Jurkat, Clone E6-1 (cell line): ENCODE results near the gene SMOC2.
"Not testable (repeated sequence)": the region's sequence is repeated elsewhere in the genome, so short reads cannot be mapped to it uniquely, and the experiment has no call there.

ENCODE experiments used
- DNase-seq: peaks from one replicate; pipeline ENCODE4 v3.0.0-alpha.2; 2011; ENCODE audit warnings: low read depth, low spot score
- H3K4me3 ChIP-seq: 2 replicates; pipeline ENCODE4 v1.5.1; 2011; ENCODE audit warnings: mild to moderate bottlenecking, low read length, control low read depth, moderate library complexity

Gene SMOC2

DNA sequence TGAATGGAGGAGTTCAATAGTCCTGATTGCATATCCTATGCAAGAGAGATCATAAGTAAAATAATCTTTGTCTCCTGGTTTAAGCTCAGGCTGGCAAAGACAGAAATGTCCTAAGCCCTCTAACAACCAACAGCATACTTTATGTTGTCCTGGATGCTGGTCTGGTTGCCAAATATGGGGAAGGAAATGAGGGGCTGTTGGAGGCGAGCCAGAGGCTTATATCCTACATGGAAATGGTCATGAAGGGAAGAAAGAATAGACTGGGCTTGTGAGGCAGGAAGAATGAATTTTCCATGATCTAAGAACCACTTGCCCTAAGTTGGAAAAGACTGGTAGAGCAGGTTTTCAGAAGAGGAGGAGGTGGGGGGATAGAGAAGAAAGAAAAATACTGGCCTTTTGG, 237.1 kb downstream of the SMOC2 start:
- H3K4me3 ChIP-seq = no peak overlapping the region
- no peak for DNase-seq

DNA sequence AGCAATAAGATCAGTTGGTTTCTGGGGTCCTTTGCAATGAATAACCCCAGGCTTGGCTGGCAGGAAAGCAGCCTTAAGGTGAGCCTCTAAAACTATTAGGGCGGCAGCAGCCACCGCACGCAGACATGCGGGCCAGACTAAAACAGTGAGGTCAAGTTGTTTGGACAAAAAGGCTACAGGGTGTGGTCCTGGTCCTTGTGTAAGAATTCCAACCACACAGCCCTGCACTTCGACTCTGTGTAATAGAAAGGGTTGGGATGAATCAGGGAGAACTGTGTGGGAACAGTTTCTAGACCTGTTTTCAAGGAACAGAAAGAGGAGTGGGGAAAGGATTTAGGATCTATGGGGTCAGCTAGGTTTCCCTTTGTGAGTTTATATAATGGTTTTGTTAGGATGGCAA, 237.6 kb downstream of the SMOC2 start:
- no peak overlapping the region for H3K4me3 ChIP-seq
- no peak for DNase-seq

DNA sequence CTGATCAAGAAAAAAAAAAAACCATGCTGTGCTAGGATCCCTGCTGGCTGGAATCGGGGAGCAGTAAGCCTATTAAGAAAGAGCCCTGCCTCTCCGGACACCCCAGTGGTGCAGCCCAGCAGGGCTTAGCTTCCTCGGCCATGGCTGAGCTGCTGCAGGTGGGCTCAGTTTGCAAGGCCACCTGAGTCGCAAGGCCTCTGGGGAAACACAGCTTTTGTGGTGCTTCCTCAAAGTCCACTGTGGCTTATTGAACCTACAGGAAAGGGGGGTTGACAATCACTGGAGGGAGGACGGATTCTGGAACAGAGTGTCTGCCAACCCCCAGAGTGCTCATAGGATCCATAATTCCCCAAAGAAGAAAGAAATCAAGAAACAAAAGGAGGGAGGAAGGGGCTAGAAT, 240.8 kb downstream of the SMOC2 start:
- no peak for DNase-seq
- H3K4me3 ChIP-seq = no peak overlapping the region

DNA sequence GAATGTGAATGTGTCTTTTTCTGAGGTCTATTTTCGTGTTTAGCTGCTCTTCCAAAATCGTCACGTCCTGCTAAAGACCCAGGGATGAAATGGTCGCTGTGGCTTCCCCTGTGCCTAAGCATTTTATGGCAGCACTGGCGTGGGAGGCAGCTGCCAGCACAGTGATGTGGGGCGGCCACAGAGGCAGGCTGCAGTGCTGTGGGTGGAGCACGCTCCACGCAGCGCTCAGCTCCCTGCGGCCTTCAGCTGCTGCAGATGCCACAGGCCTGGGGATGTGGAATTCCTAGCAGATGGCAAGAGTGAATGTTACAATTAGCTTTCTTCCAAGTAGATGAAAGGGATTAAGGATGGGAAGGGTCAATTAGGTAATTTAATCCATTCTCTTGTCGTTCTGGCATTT, 242.6 kb downstream of the SMOC2 start:
- no peak for DNase-seq
- H3K4me3 ChIP-seq = no peak overlapping the region

DNA sequence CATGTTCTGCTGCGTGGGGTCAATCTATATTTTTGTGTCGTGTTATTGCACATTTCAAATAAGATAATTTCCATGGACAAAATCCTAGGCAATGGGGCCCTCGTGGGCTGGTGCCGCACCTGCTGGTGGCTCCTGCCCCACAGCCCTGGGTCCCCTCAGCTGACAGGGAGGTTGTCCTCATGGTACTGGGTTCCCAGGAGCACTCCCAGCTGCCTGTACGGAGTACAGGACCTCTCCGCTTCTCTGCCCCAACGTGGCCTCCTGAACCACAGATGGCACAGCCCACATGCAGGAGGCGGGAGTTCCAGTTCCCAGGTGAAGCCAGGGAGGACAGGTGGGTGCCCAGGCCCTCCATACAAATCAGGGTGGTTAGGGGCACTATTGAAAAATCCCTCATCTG, 243.5 kb downstream of the SMOC2 start:
- no peak overlapping the region for H3K4me3 ChIP-seq
- DNase-seq = no peak

DNA sequence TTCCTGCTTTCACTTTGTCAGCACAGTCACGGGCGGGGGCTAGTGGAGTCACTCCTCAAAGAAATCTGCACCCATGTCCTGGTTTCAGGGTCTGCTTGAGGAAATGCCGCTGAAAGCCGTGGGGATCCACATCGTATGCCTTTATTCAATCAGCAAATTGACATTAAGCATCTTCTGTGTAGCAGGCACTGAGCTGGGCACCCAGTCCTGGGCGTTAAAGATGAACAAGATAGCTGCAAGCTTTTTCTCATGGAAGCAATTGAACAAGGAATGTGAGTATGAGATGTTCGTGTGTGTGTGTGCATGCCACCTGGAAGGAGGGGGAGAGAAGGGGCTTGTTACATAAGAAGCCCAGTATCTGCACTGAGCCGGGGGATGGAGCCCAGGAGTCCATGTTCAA, 243.9 kb downstream of the SMOC2 start:
- no peak overlapping the region for H3K4me3 ChIP-seq
- no peak for DNase-seq

DNA sequence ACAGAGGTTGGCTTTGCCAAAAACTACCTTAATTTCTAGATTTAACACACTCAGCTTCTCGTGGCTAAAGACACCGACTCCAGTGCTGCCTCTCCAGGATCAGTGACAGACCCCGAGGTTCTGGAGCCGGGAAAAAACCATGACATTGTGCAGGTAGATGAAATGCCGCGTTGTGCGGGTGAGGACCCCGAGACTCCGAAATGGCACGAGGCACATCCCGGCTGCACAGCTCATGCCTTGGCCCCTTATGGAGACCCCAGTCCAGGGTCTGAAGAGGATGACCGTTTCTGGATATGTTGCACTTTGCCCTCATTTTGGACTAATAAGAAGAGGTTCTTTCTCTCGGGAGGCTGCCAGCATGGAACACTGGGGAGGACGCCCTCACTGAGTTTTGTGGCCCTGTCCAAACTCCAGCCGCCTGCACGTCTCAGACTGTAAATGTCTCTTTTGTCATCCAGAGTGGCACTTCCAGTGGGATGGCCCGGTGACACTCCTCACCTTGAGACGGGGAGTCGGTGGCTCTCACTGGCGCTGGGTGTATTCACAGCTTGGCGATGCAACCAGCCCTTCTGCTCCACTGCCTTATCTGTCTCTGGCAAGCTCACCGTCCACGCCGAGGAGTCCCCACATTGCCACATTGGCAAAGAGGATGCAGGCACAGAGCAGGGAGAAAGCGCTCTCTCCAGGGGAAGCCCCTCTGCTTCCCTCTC, 245.2 kb downstream of the SMOC2 start:
- no peak overlapping the region for H3K4me3 ChIP-seq
- DNase-seq = no peak

DNA sequence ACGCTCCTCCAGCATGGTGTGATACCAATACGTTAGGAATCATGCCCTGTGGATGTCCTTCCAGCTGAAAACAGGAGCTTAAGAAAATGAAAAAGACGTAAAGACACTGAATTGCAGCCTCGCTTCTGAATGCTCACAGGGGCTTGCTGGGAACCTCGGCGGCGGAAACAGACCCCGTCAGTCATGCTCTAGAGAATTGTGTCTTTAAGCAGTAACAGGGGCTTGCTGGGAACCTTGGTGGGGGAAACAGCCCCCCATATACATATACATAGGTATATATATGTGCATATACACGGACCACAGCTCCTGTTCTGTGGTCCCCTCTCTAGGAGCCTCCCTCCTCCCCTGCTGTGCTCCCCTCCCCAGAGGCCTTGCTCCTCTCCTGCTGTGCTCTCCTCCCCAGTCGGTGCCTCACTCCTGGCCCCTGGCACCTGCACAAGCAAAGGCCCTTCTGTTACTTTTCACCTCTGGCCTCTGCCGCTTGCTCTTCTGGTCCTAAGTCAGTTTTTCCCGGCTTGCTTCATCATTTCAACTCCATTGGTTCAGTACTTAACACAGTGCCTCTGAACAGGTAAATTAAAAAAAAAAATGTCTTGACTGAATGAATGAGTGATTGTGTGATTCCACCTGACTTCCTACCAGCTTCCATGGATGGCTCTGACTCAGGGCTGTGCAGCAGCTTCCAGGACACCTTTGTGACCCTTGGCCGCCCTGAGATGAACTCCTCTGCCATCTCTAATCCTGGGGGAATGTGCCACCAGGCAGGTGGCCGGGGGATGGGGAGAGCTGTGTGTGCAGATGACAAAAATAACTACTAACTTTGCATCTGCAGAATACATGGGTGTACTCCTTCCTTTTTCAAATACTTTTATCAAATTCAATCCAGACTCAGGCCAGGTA, 246.1 kb downstream of the SMOC2 start:
- H3K4me3 ChIP-seq = no peak overlapping the region
- DNase-seq = no peak

DNA sequence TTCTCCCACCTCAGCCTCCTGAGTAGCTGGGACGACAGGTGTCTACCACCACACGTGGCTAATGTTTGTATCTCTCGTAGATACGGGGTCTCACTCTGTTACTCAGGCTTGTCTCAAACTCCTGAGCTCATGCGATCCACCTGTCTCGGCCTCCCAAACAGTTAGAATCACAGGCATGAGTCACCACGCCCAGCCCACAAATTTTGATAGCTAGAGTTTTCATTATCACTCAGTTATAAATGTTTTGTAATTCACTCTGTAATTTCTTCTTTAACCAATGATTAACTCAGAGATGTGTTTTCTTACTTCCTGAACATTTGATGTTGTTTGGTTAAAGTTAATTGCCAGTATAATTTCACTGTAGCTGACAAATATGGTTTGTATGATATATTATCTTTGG, 249.3 kb downstream of the SMOC2 start:
- no peak for DNase-seq
- no peak overlapping the region for H3K4me3 ChIP-seq

DNA sequence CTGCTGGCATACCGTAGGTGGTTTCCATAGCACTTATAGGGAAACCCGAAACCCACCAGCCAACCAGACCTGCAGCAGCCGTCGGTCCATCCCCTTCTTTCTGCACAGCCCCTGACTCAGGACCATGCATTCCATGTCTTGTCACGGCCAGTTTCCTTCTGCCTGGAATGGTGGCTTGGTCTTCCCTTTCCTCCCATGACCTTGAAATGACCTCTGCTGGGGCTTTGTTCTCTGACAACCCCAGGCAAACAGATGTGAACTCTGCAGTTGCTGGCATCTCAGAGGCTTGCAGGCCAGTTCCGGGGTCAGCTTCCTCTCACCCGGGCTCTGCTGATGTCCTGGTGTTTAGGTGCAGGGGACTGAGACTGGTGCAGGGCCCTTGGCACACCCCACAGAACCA, 250.8 kb downstream of the SMOC2 start:
- H3K4me3 ChIP-seq = no peak overlapping the region
- no peak for DNase-seq

DNA sequence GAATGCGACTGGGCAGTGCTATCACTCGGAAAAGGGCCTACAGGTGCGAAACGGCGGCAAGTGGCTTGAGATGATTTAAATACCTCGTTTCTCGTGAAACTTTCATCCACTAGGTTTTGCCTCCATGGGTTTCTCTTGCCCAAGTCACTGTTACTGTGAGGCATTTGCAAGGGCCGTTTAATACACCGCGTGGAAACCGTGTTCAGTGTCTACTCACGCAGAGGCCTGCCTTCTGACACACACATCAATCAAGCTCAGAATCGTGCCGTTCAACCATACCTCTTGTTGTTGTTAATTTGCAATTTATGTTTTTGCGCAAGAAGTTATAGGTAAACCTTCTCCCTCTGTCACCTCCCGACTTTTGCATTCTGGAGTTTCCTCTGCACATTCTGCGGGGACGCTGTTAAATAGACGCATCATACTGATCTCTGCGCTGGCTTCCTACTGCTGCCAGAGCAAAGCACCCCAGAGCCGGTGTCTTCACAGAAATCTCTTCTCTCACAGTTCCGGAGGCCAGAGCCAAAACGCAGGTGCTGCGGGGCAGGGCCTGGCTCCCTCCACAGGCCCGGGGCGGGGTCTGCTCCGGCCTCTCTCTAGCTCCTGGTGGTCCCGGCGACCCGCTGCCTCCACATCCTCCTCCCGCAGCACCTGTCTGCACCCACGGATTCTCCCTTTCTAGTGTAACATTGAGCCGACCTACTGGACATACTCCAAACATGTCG, 251.4 kb downstream of the SMOC2 start:
- no peak overlapping the region for H3K4me3 ChIP-seq
- DNase-seq = no peak

DNA sequence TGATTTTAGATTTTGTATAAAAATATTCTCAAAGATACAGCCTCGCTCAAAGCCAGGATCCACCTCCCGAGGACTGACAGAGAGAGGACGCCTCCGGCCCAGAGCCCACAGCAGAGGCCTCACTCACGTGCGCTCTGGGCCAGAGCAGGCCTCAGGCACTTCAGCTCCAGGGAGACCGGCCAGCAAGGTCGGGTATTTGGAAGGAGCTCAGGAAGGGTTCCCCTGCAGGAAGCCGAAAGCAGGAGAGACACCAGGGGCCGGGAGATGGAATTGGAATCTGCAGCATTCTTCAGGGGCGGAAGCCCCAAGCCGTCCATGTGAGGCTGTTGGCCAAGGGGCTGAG, 251.9 kb downstream of the SMOC2 start:
- DNase-seq, H3K4me3 ChIP-seq: not testable (repeated sequence)

DNA sequence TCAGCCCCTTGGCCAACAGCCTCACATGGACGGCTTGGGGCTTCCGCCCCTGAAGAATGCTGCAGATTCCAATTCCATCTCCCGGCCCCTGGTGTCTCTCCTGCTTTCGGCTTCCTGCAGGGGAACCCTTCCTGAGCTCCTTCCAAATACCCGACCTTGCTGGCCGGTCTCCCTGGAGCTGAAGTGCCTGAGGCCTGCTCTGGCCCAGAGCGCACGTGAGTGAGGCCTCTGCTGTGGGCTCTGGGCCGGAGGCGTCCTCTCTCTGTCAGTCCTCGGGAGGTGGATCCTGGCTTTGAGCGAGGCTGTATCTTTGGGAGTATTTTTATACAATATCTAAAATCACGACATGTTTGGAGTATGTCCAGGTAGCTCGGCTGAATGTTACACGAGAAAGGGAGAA, 253.8 kb downstream of the SMOC2 start:
- H3K4me3 ChIP-seq, DNase-seq: not testable (repeated sequence)

DNA sequence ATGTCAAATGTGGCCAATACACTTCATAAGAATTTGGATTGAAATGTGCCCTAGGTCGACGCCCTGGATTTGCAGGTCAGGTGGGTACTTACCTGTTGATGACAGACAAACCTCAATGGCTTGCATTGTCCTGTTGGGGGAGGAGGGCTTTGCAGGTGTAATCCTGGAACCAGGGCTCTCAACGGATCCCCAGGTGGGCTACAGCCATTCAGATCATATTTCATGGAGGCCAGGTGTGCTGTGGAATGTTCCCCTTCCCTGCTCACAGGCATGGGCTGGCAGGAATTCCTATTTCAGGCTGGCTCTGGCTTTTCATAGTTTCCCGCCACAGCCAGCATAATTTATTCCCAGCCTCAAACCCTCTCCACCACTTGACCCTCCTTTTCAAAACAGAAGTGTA, 254.7 kb downstream of the SMOC2 start:
- no peak overlapping the region for H3K4me3 ChIP-seq
- DNase-seq = no peak

DNA sequence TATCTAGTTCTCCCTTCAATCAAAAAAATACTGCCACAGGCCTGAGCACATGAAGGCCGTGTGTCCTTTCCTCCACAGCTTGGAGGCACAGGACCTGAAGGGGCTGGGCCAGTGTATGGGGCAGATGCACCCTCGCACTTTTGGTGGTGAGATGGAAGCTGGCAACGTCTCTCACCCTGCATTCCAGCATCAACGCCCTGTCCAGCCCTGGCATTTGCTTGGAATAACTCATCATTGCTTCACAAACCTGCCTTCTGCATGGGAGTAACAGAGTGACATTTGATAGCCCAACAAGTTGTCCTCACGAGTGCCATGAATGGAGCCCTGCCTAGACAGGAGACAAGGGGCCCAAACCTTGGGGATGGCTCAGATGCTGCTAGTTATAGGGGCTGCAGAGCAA, 257.9 kb downstream of the SMOC2 start:
- no peak for DNase-seq
- no peak overlapping the region for H3K4me3 ChIP-seq

DNA sequence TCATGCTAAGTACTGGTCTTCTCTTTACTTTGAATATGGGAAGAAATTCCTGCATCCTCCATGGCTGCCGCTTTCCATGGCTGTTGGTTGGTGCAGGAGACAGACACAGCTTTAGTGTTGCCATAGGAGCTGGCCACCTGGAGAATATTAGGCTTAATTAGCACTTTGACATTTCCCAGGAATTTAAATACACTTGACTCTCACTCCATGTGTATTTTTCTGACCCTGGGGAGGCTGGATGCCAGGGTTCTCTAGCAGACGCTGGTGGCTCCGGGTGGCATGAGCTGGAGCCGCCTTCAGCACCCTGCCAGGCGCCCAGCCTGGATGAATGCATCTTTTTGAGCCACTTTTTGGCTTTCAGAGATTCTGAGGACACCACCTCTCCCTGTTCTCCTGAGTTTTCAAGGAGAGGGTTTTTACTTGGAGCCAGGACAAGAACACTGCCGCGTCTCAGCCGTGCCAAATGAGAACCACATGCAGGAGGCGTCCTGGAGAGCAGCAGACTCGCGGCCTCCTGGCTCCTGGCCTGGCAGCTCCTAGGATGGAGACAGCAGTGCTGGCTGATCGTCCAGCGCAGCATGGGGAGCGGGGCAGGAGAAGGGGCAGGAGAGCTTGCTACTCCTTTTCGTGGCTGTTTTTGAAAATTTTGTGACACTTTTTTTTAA, 258.8 kb downstream of the SMOC2 start:
- H3K4me3 ChIP-seq = no peak overlapping the region
- DNase-seq = no peak

DNA sequence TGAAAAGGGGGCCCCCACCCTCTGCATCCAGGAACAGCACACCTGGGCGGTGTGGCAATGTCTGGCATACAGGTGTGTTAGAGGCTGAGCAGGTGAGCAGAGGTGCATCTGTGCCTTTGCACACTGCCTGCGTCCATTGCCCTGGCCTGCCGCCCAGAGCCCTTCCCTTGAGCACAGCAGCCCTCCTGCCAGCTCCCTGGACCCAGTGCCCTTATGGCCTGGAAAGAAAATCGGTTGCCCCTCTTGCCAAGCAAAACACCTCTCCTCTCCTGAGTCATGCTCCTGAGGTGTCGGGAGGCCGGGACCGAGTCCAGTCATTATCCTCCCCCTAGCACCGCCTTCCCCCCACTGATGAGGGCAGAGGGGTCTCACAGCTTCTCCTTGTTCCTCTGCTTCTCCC, 259.9 kb downstream of the SMOC2 start:
- H3K4me3 ChIP-seq = no peak overlapping the region
- DNase-seq = no peak

DNA sequence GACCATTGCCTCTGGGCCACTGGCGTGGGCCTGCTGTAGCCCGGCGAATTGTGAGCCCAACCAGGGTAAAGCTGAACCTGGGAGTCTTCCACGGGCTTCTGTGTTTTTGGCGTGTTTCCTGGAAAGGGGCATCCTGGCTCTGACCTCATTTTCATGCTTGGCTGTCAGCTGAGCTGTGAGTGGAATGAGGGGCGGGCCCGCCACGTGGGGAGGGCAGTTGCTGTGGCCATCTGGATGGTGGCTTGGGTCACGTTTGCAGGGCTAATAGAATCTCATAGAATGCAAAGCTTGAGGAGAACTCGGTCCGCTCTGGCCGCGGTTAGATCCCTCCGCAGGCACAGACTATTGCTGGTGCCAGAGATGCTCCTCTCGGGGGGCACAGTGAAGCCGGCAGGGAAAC, 263.0 kb downstream of the SMOC2 start:
- no peak overlapping the region for H3K4me3 ChIP-seq
- DNase-seq = no peak

DNA sequence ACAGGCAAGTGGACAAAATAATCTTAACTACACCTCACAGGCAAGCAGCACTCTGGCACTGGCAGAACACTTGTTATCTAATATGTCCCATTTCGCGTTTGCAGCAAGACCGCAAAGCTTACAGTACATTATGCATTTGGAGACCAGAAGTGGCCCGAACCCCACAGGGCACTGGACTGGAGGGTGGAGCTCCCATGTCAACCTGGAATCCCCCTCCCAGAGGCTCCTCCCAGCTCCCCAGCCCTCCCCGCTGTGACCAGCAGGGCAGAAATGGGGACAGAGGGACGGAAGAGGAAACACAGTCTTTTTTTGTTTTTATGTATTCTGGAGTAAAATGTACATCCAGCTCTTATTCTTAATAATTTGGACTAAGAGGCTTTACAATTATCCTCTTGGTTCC, 263.7 kb downstream of the SMOC2 start:
- DNase-seq = no peak

DNA sequence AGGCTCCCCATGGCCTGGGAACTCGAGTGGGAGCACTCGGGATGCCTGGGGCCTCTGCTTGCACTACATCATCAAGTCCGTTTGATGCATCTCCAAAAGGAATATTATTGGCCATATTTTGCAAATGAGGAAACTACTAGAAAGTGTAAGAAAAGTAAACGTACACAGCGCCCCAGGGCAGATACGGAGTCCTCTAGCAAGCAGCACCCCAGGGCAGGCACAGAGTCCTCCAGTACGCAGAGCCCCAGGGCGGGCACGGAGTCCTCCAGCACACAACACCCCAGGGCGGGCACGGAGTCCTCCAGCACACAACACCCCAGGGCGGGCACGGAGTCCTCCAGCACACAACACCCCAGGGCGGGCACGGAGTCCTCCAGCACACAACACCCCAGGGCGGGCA, 264.3 kb downstream of the SMOC2 start:
- DNase-seq, H3K4me3 ChIP-seq: not testable (repeated sequence)

More for the DNA sequence above, 263.7 kb downstream of the SMOC2 start:
- H3K4me3 ChIP-seq = no peak overlapping the region
